LHCN-M2 (cell line): ENCODE measurements around the gene NLRC5. TPM values are rescaled to one million over a fixed set of nuclear protein-coding genes. Genes with fewer than 3 reads are reported as not detected.
"Not testable (repeated sequence)": the region's sequence is repeated elsewhere in the genome, so short reads cannot be mapped to it uniquely, and the experiment has no call there.

Experiments used
- DNase-seq: peaks from one replicate; pipeline ENCODE4 v3.0.0-alpha.2; 2012; ENCODE audit warnings: low read depth
- total RNA-seq: library from RNA; depleted of rRNA; stranded (reverse); fragments of >200 nt; gene quantifications from 2 replicates; pipeline ENCODE4 v1.2.3, GENCODE V29; 2014

Gene NLRC5
- total RNA-seq, 1 experiment from 2014 or later = 22.3 TPM

- peak; percentile 42 for DNase-seq
Measured at GRCh38 chr16:57045694-57046381, 56.5 kb downstream of the NLRC5 start.

- DNase-seq = no peak
Measured at GRCh38 chr16:57048095-57048494, 58.7 kb downstream of the NLRC5 start.

- DNase-seq = no peak
Measured at GRCh38 chr16:57049678-57050077, 60.3 kb downstream of the NLRC5 start.

- DNase-seq = no peak
Measured at GRCh38 chr16:57051696-57052228, 62.4 kb downstream of the NLRC5 start.

GRCh38 chr16:57053206-57053605 lies 63.8 kb downstream of the NLRC5 start:
- DNase-seq = no peak

GRCh38 chr16:57054338-57054737 lies 65.0 kb downstream of the NLRC5 start:
- no peak for DNase-seq

- DNase-seq = no peak
Measured at GRCh38 chr16:57054771-57055170, 65.4 kb downstream of the NLRC5 start.

- no peak for DNase-seq
Measured at GRCh38 chr16:57055671-57056070, 66.3 kb downstream of the NLRC5 start.

- no peak for DNase-seq
Measured at GRCh38 chr16:57058291-57058861, 69.0 kb downstream of the NLRC5 start.

- no peak for DNase-seq
Measured at GRCh38 chr16:57060323-57061083, 71.1 kb downstream of the NLRC5 start.

- peak; percentile 90 for DNase-seq
Measured at GRCh38 chr16:57061084-57061905, 71.9 kb downstream of the NLRC5 start.

- no peak for DNase-seq
Measured at GRCh38 chr16:57062329-57062728, 73.0 kb downstream of the NLRC5 start.

- DNase-seq = not testable (repeated sequence)
Measured at GRCh38 chr16:57063189-57063588, 73.8 kb downstream of the NLRC5 start.

- DNase-seq = no peak
Measured at GRCh38 chr16:57064995-57065394, 75.6 kb downstream of the NLRC5 start.

GRCh38 chr16:57066625-57067024 lies 77.3 kb downstream of the NLRC5 start:
- no peak for DNase-seq

- no peak for DNase-seq
Measured at GRCh38 chr16:57067347-57067746, 78.0 kb downstream of the NLRC5 start.

GRCh38 chr16:57069053-57069452 lies 79.7 kb downstream of the NLRC5 start:
- DNase-seq = no peak

GRCh38 chr16:57069635-57070370 lies 80.4 kb downstream of the NLRC5 start:
- no peak for DNase-seq

- DNase-seq = no peak
Measured at GRCh38 chr16:57070424-57070823, 81.1 kb downstream of the NLRC5 start.

GRCh38 chr16:57071081-57071732 lies 81.8 kb downstream of the NLRC5 start:
- DNase-seq = not testable (repeated sequence)
